Activated CD4-positive, CD25-positive, alpha-beta regulatory T cell treated with anti-CD3 and anti-CD28 coated beads, Interleukin-2, amount 50 U/mL, for 16 hours (primary cell): ENCODE measurements around the gene RAB10.
"Not testable (repeated sequence)": the region's sequence is repeated elsewhere in the genome, so short reads cannot be mapped to it uniquely, and the experiment has no call there.

Experiments used
- DNase-seq: peaks from one replicate; pipeline ENCODE4 v3.0.0-alpha.2; 2020; ENCODE audit warnings: low read depth, low spot score

RAB10 gene

DNA sequence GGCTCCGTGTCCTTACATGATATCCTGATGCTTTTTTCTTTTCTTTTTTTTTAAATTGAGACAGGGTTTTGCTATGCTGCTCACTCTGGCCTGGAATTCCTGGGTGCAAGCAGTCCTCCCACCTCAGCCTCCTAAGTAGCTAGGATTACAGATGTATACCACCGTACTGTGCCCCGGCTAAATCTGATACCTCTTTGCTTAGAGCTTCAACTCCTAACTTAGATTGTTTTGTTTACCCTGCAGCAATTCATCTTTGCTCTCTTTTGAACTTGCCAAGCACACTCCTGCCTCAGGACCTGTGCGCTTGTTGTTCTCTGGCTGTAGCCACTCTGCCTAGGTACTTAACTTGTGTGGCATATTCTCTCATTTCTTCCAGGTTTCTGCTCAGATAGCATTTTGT, 24.5 kb downstream of the RAB10 start:
- no peak for DNase-seq

DNA sequence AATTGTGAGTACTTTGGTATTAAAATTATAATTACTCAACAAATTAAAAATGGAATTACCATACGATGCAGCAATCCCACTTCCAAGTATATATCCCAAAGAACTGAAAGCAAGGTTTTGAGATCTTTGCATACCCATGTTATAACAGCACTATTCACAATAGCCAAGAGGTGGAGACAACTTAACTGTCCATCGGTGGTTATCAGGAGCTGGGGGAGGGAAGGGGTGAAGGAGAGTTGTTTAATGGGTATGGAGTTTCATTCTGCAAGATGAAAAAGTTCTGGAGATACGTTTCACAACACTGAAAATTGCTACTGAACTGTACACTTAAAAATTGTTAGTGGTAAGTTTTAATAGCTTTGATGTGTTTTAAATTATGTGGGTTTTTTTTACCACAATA, 25.7 kb downstream of the RAB10 start:
- DNase-seq, result no peak

DNA sequence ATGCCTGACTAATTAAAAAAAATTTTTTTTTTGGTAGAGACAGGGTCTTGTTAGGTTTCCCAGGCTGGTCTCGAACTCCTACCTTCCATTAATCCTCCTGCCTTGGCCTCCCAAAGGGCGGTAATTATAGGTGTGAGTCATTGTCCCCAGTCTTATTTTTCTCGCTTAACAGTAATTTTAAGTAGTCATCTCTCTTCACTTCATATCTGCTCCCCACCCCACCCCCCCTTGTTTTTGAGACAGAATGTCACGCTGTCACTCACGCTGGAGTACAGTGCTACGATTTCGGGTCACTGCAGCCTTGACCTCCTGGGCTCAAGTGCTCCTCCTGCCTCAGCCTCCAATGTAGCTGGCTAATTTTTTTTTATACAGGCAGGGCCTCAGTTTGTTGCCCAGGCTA, 27.7 kb downstream of the RAB10 start:
- no peak for DNase-seq

DNA sequence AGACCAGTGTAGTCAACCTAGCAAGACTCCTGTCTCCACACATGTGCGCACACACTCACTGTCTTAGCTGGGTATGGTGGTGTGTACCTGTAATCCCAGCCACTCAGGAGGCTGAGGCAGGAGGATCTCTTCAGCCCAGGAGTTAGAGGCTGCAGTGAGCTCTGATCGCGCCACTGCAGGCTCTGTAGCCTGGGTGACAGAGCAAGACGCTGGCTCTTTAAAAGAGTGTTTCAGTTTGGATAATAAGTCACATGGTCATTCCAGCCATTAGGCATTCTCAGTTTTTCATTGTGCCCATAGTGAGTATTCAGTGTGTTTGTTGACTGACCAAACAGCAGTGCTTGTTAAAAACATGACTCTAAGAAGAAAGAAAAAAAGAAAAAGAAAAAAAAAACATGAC, 31.0 kb downstream of the RAB10 start:
- no peak for DNase-seq

DNA sequence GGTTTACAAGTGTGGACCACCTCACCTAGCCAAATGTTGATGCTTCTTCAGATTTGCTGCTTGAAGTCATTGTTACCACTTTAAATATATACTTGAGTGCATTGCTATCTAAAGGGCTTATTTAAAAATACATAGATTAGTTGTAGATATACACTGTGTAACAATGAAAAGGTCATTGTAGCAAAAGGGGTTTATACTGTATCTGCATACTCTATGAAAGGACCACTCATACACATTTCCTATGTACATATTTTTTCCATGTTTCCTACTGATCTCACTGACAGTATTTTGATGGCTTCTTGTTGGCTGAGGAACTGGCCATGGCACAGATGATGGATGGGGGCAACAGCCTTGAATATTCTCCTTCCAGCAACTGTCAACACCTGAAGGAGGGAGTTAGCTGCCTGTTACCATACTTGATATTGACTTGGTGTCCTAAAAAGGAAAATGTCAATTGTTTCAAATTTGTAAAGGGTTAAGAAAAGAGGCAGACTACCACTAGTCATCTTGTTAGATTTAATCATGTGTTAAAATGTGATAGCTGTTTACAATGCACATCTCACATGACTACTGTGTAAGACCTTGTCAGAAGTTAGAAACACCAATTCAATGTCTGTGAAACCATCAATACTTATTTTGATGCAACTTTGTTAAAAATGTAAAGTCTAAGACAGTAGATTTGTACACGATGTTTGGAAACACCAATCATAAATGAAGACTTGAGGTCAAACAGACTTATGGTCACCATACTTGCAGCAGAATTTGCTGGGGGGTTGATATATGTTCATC, 33.5 kb downstream of the RAB10 start:
- no peak for DNase-seq

DNA sequence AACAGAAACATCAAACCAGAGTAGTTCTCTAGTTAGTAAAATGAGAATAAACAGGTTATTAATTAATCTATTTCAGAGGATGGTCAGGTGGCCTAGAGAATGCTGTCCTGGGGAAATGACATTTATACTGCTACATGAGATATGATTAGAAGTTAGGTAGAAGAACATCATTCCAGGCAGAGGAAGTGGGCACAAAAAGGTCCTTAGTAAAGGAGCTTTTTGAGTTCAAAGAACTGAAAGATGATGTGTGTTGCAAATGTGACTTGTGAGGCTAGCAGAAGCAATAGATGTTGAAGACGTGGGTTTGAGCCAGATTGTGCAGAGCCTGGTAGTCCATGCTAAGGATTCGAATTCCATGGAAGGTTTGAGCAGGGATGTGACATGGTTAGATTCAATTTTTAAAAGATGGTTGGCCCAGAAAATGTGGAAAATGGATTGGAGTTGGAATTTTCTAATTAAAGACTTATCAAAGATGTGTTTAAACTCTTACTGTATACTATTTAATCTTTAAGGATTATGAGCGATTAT, 34.2 kb downstream of the RAB10 start:
- DNase-seq, result no peak

DNA sequence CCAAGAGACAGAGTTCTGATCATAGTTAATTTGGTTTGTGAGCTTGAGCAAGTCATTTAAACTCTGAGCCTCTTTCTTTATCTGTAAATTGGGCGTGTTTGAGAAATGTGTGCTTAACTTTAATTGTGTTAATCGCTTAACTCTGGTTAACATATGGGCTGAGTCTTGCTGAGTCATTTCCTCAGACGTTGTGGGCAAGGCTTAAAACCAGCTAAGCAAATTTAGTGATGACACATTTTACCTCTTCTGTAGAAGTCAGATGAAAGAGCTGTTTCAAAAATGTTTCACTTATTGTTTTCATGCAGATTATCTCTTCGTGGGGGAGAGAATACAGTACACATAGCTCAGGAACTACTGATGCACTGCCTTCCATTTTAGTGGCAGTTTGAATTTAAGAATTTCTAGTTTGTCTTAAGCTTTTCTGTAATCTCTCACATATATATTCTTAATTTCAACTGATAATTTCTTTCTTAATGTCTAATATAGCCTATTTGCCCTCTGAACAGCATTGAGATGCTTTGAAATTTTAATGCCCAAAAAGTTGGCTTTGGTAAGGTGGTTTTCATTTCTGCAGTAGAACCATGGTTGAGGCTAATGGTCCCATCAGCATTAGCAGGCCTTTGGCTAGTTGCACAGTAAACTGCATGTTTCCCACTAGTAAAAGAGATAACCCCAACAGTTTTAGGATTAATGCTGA, 34.9 kb downstream of the RAB10 start:
- peak; percentile 42 for DNase-seq

DNA sequence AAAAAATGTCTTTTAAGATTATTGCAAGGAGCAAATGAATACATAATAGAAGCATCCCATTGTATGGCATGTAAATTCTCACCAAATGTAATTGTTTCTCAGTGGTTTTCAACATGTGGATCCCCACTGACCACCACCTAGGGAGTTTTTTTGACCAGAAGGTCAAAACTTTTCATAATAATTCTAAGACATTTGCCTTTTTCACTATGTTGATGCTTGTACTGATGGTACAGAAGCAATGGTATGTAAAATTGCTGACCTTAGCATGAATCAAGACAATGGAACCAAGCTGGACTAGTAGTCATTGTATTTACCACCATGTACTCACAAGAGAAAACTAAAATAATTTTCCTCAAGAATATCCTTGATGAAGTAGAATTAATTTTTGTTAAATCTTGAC, 36.8 kb downstream of the RAB10 start:
- DNase-seq, result no peak

DNA sequence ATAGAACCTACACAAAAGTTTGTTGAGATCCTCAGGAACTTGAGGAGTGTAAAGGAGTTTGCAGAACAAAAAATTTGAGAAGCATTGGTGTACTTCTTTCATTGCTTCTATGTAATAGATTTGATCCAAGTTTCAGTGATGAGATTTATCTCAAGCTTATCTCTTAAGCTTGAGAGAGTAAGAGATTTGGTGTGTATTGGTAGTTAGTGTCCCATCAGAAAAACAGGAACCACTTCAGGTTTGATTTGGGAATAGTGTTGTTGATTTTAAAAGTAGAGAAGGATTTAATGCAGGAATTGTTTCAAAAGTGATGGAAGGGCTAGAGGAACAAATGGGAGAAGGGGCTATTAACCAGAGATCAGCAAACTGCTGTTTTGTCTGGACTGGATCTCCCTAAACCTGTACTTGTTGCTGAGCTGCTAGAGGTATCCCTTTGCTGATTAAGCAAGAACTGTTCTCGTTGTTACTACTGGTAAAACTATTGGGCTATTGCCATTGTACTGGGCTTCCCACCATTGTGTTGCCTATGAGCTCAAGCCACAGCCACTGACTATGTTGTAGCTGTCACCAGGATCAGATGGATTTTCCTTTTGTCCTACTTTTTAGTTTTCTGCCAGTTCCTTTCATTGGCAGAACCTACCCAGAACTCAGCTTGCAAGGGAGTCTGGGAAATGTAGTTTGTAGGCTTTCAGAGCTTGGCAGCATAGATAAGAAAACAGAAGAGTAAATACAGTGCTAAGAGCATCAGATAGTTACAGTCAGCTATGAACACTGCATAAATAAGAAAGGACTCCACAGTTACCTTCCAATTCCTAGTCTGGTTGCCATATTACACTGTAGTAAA, 39.3 kb downstream of the RAB10 start:
- no peak for DNase-seq

DNA sequence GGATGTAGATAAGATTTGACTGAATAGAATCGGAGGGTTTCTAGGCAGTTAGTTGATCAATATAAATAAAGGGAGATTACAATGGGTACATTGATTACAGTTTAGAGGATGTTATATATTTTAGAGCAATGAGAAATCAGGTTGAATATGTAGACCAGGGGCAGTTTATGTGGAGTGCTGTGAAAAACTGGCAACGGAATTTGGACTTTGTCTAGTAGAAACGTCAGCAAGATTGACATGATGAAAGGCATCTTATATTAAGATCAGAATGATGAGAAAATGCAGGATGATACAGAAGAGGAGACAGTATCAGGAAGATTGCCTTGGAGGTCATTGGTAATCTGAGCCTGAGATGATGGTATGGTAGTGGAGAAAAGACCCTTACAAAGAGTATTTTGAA, 39.9 kb downstream of the RAB10 start:
- DNase-seq, result no peak

DNA sequence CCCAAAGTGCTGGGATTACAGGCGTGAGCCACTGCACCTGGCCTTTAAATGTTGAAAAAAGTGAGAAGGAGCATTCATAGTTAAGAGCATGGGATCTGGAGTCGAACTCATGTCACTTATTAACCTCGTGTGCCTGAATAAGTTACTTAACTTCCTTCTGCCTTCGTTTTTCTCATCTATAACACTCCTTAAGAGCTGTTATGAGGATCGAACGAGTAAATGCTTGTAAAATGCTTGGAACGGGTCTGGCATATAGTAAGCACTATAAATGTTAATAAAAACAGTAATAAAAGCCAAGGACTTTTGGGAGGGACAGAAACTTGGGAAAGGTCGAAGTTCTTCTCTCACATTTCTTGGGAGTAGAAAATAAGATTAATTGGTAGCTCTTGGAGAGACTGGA, 40.8 kb downstream of the RAB10 start:
- no peak for DNase-seq

DNA sequence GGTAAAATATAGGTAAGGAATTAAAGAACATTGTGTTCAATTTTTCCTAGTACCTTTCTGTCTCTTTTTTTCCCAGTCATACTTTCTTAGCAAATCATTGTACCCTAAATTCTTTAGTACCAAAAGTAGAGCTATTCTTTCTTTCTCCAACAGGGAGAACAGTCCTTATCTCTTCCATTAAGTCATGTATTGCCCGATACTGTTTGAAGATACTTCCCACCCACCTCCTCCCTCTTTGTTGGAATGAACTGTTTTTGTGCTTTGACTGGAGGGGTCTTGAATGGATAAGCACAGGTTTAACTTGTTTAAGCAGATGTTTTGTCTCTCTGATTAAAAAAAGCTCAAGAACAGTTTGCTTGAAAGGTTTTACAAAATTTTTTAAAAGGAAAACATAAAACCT, 41.3 kb downstream of the RAB10 start:
- DNase-seq, result no peak

DNA sequence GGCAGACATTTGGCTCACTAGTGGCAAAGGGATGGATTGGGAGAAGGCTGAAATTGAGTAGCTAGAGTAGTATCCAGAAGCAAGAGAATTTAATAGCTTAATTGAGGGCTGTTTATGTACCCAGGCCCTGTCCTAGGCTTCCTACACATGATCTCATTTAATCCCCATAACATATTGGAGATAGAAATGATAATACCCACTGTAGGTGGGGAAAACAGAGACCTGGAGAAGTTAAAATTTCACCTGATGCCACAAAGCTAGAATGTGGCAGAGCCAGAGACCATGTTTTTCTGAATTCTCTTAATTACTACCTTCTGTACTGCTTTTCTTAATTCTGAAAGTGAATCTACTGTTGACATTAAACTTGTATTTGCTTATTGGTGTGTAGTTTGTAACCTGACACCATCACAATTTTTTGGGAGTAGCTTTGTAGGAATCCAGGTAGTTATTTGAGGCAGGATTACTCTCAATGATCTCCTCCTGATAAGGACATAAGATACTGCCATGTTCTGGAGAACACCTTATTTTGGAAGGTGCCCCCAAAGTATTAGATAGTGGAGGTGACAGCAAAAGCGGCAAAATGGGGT, 42.2 kb downstream of the RAB10 start:
- DNase-seq, result no peak

DNA sequence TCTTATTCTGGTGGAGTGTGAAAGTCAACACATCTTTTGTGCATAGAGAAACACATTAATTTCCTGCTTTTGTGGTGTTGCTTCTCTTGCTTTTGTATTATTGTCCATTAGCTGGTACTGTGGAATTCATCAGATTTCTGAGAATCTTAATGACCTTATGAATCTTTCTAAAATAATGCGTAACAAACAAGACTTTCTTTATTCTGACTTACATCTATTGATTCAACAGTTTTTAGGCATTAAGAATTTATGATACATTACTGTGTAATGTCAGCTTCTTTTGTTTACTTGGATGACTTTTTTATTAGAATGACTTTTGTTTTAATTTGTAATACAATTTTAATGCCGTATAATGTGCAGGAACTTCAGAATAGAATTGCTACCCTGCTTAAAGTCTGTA, 43.4 kb downstream of the RAB10 start:
- no peak for DNase-seq

DNA sequence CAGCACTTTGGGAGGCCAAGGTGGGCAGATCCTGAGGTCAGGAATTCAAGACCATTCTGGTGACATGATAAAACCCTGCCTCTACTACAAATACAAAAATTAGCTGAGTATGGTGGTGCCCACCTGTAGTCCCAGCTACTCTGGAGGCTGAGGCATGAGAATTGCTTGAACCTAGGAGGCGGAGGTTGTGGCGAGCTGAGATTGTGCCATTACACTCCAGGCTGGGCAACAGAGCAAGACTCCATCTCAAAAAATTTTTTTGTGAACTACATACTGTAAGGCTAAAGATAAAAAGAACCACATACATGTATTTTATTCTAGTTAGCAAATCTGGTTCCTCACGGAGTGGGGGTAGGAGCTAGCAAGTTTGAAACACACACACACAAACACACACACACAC, 45.1 kb downstream of the RAB10 start:
- DNase-seq, result no peak

DNA sequence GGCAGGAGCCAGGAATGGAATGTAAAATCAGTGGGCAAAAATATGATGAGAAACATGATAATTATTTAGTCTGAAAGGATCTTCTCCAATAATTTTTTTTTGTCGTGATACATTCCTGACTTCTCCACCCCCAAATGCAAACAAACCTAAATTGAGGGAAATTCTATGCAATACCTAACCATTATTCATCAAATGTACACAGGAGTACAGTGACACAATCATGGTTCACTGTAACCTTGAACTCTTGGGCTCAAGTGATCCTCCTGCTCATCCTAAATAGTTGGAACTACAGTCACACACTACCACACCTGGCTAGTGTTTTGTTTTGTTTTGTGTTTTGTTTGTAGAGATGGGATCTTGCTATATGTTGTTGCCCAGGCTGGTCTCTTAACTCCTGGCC, 46.5 kb downstream of the RAB10 start:
- DNase-seq, result no peak

DNA sequence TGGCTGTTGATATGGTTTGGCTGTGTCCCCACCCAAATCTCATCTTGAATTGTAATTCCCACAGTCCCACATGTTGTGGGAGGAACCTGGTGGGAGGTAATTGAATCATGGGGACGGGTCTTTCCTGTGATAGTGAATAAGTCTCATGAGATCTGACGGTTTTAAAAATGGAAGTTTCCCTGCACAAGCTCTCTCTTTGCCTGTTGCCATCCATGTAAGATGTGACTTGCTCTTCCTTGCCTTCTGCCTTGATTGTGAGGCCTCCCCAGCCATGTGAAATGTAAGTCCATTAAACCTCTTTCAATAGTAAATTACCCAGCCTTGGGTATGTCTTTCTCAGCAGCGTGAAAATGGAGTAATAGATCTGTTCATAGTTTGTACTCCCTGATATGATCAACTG, 47.0 kb downstream of the RAB10 start:
- not testable (repeated sequence) for DNase-seq

DNA sequence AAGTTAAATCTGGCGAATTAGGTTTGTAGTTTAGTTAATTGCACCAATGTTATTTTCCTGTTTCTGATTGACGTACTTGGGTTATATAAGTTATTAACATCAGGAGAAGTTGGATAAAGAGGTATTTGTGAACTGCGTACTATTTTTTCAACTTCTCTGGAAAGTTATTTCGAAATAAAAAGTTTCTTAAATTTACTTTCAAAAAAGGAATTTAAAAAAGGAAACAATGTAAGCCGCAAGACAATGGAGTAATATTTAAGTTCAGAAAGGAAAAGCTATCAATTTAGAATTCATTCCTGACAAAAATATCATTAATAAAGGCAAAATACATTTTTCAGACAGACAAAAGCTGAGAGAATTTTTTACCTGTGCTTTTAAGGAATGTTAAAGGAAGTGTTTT, 47.7 kb downstream of the RAB10 start:
- DNase-seq, result no peak

DNA sequence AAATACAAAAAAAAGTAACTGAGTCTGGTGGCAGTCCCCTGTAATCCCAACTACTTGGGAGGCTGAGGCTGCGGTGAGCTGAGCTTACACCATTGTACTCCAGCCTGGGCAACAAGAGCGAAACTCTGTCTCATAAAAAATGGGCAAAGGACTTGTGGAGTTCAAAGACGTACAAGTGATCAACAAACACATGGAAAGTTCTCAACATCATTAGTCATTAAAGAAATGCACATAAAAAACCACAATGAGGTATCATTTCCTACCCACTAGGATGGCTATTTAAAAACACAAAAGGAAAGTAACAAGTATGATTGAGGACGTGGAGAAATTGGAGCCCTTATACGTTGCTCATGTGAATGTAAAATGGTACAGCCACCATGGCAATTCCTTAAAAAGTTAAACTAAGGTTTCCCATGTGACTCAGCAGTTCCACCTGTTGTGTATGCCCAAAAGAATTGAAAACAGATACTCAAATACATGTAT, 52.3 kb downstream of the RAB10 start:
- no peak for DNase-seq

DNA sequence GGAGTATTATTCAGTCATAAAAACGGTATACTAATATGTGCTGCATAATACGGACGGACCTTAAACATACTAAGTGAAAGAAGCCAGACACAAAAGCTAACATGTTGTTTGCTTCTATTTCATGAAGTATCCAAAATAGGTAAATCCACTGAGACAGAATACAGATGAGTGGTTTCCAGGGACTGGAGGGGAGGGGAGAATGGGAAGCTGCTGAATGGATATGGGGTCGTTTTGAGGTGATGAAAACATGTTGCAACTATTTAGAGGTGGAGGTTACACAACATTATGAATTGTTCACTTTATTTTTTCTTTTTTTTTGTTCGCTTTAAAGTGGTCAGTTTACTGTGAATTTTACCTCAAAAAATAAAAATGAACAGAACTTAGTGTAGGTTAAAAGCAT, 52.9 kb downstream of the RAB10 start:
- DNase-seq, result no peak

DNA sequence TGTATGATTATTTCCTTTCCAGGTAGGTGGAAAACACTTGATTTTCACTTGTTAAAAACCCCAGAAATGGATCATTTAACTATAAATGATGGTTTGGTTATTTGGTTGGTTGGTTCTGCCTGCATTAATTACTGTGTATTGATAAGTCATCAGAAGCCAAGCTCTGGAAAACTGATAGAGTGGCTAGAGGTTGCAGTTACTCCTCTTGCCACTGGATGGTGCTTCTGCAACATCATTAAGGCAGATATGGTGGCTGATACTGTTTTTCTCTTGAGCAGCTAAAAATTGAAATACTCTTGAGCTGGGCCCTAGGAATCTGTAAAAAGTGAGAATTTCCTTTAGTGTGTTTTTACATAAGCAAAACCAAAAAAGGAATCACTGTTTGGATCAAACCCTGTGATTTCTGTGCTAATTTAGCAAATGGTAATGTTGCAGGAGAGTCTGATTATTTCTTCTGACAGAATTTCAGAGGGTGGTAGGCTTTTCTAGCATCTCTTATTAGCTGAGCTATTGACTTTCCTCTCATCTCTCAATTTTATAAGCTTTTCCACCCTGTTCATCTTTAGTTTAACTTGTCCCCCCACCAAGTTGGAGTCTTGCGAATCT, 54.3 kb downstream of the RAB10 start:
- DNase-seq, result no peak
